Upper lobe of left lung (tissue), 6 donors: ENCODE measurements around the gene VOPP1. TPM values are rescaled to one million over a fixed set of nuclear protein-coding genes. Genes with fewer than 3 reads are reported as not detected.

Experiments used
- ATAC-seq, 2 donors: fragments of 200-7000 bp; cut with Tn5 transposase; one replicate each; pipeline ENCODE4 v1.9.1; 2022; ENCODE audit warnings: mild to moderate bottlenecking in 2 of 2, moderate library complexity in 2 of 2; ENCODE audit not compliant: low FRiP score in 2 of 2
- DNase-seq, 2 donors: peaks; one replicate each; pipeline ENCODE4 v3.0.0-alpha.2; 2019 to 2020
- H3K27ac ChIP-seq, 4 donors: fragments of 200-600 bp; sonication (generic); one replicate each; pipeline ENCODE4 v1.5.1; 2016 to 2019
- H3K27me3 ChIP-seq, 4 donors: fragments of 200-600 bp; sonication (generic); one replicate each; pipeline ENCODE4 v1.5.1; 2017 to 2019
- H3K36me3 ChIP-seq, 4 donors: fragments of 200-600 bp; sonication (generic); one replicate each; pipeline ENCODE4 v1.5.1; 2016 to 2019
- H3K4me1 ChIP-seq, 4 donors: fragments of 200-600 bp; sonication (generic); one replicate each; pipeline ENCODE4 v1.5.1; 2018 to 2019
- H3K4me3 ChIP-seq, 4 donors: fragments of 200-600 bp; sonication (generic); one replicate each; pipeline ENCODE4 v1.5.1; 2017 to 2019; ENCODE audit warnings: mild to moderate bottlenecking in 2 of 4, moderate library complexity in 1 of 4
- H3K9me3 ChIP-seq, 4 donors: fragments of 200-600 bp; sonication (generic); one replicate each; pipeline ENCODE4 v1.5.1; 2018 to 2019
- CTCF ChIP-seq, 6 experiments: fragments of 450-650 bp in 4 of 6; fragments of 200-600 bp in 2 of 6; sonication (generic) in 2 of 6; IDR thresholded peaks; one replicate each; pipeline ENCODE4 v1.5.1; 2016 to 2019; ENCODE audit warnings: antibody characterized with exemption in 6 of 6
- EP300 ChIP-seq, 4 donors: sonication (generic); formaldehyde crosslinking; IDR thresholded peaks; one replicate each; pipeline ENCODE4 v1.5.1; 2017; ENCODE audit warnings: antibody characterized with exemption in 4 of 4, control low read depth in 2 of 4
- POLR2A ChIP-seq, 4 donors: fragments of 450-650 bp; IDR thresholded peaks; one replicate each; pipeline ENCODE4 v1.5.1; 2016 to 2017; ENCODE audit warnings: antibody characterized with exemption in 4 of 4, mild to moderate bottlenecking in 2 of 4
- POLR2AphosphoS5 ChIP-seq, 2 donors: sonication (generic); formaldehyde crosslinking; IDR thresholded peaks; one replicate each; pipeline ENCODE4 v1.5.1; 2017; ENCODE audit warnings: antibody characterized with exemption in 2 of 2
- WGBS, 2 donors: methylation state at CpG; one replicate each; pipeline ENCODE4 v1.1.5; 2017 to 2018; 5-methylcytosine and 5-hydroxymethylcytosine counted together
- total RNA-seq, 6 donors: library from RNA; depleted of rRNA in 4 of 6; stranded (reverse); fragments of >200 nt in 4 of 6; gene quantifications; one replicate each; pipeline versions ENCODE4 v1.1.0 to v1.2.1, GENCODE V29; 2016 to 2021
- donor health status: DM: no; HTN: no; CAD: no; lungs with moderate emphysema.
- donor health status: DM: no; HTN: yes; CAD: no; lungs with severe emphysema.

VOPP1 gene
- total RNA-seq, 6 donors from 2014 or later = 27.2 to 67.6 (median 45.0) TPM

GRCh38 chr7:55546814-55547213, 25.5 kb downstream of the VOPP1 start:
- H3K36me3 ChIP-seq = no peaks in the 10 kb centered on the region
- H3K4me3 ChIP-seq = no peak overlapping the region
- peak; percentile 65 to 70 for ATAC-seq
- H3K9me3 ChIP-seq = no peaks in the 10 kb centered on the region
- TF ChIP-seq POLR2A (IDR thresholded peaks at IDR 0.05) (no peak), CTCF (IDR thresholded peaks at IDR 0.05) (no peak), POLR2AphosphoS5 (IDR thresholded peaks at IDR 0.05) (no peak), EP300 (IDR thresholded peaks at IDR 0.05) (no peak)
- peaks cover 17 to 21% (median 20%) of the 10 kb centered on the region in 4 donors for H3K4me1 ChIP-seq
- peak in 1 of 2 donors; percentile 78 for DNase-seq
- H3K27ac ChIP-seq = no peak overlapping the region
- H3K27me3 ChIP-seq = no peaks in the 10 kb centered on the region
- WGBS, 2 donors = 29 to 90% methylated on average over 2 to 5 of the region's 5 CpGs

- Histone ChIP-seq H3K4me1 (peaks cover 10 to 19% (median 15%) of the 10 kb centered on the region in 4 donors), H3K27me3 (no peaks in the 10 kb centered on the region), H3K9me3 (no peaks in the 10 kb centered on the region), H3K27ac (no peak overlapping the region), H3K4me3 (no peak overlapping the region), H3K36me3 (no peaks in the 10 kb centered on the region)
- WGBS, 2 donors = 91% methylated on average over 6 of the region's 6 CpGs
- ATAC-seq (no peak), DNase-seq (no peak)
- no peak for TF ChIP-seq EP300 (IDR thresholded peaks at IDR 0.05)
- TF ChIP-seq POLR2AphosphoS5 (IDR thresholded peaks at IDR 0.05) = no peak
- no peak for TF ChIP-seq POLR2A (IDR thresholded peaks at IDR 0.05)
- no peak for TF ChIP-seq CTCF (IDR thresholded peaks at IDR 0.05)
Observed at GRCh38 chr7:55545496-55545895, 26.8 kb downstream of the VOPP1 start.

- no peaks in the 10 kb centered on the region for H3K27me3 ChIP-seq
- DNase-seq = no peak
- H3K4me1 ChIP-seq = peaks cover 9 to 23% (median 18%) of the 10 kb centered on the region in 4 donors
- no peaks in the 10 kb centered on the region for H3K36me3 ChIP-seq
- TF ChIP-seq POLR2A (IDR thresholded peaks at IDR 0.05) = no peak
- no peak for TF ChIP-seq EP300 (IDR thresholded peaks at IDR 0.05)
- no peak for TF ChIP-seq CTCF (IDR thresholded peaks at IDR 0.05)
- TF ChIP-seq POLR2AphosphoS5 (IDR thresholded peaks at IDR 0.05) = no peak
- ATAC-seq = no peak
- 96% methylated on average over 20 of the region's 20 CpGs for WGBS, 2 donors
- H3K27ac ChIP-seq = no peak overlapping the region
- no peaks in the 10 kb centered on the region for H3K9me3 ChIP-seq
- no peak overlapping the region for H3K4me3 ChIP-seq
Observed at GRCh38 chr7:55540226-55540858, 32.0 kb downstream of the VOPP1 start.

- 75% methylated on average over 3 of the region's 3 CpGs for WGBS, 2 donors
- H3K9me3 ChIP-seq = no peaks in the 10 kb centered on the region
- DNase-seq (no peak), ATAC-seq (no peak)
- H3K27me3 ChIP-seq = no peaks in the 10 kb centered on the region
- TF ChIP-seq EP300 (IDR thresholded peaks at IDR 0.05) (no peak), CTCF (IDR thresholded peaks at IDR 0.05) (no peak), POLR2AphosphoS5 (IDR thresholded peaks at IDR 0.05) (no peak), POLR2A (IDR thresholded peaks at IDR 0.05) (no peak)
- peaks cover 18 to 33% (median 26%) of the 10 kb centered on the region in 4 donors for H3K4me1 ChIP-seq
- H3K4me3 ChIP-seq = no peak overlapping the region
- H3K36me3 ChIP-seq = no peaks in the 10 kb centered on the region
- no peak overlapping the region for H3K27ac ChIP-seq
Observed at GRCh38 chr7:55539380-55539779, 32.9 kb downstream of the VOPP1 start.

GRCh38 chr7:55538538-55538937, 33.8 kb downstream of the VOPP1 start:
- no peak overlapping the region for H3K4me3 ChIP-seq
- no peak overlapping the region for H3K27ac ChIP-seq
- H3K9me3 ChIP-seq = no peaks in the 10 kb centered on the region
- ATAC-seq (peak in 1 of 2 donors; percentile 34), DNase-seq (no peak)
- 70 to 78% methylated on average over 3 of the region's 3 CpGs for WGBS, 2 donors
- H3K36me3 ChIP-seq = no peaks in the 10 kb centered on the region
- no peaks in the 10 kb centered on the region for H3K27me3 ChIP-seq
- TF ChIP-seq POLR2A (IDR thresholded peaks at IDR 0.05) (no peak), POLR2AphosphoS5 (IDR thresholded peaks at IDR 0.05) (no peak), EP300 (IDR thresholded peaks at IDR 0.05) (no peak), CTCF (IDR thresholded peaks at IDR 0.05) (no peak)
- H3K4me1 ChIP-seq = peaks cover 20 to 39% (median 34%) of the 10 kb centered on the region in 4 donors
